Right lobe of liver (tissue), 6 donors: Measurements from ENCODE around the gene VAX1. TPM values are rescaled to one million over a fixed set of nuclear protein-coding genes. Genes with fewer than 3 reads are reported as not detected.

Source experiments
- ATAC-seq, 4 donors: fragments of 200-7000 bp; cut with Tn5 transposase; one replicate each; pipeline ENCODE4 v1.9.1; 2020; ENCODE audit warnings: mild to moderate bottlenecking in 4 of 4, moderate library complexity in 4 of 4
- DNase-seq, 3 donors: peaks; one replicate each; pipeline ENCODE4 v3.0.0-alpha.2; 2020
- H3K27ac ChIP-seq, 3 donors: fragments of 200-600 bp; one replicate each; pipeline ENCODE4 v1.8.0; 2022
- H3K27me3 ChIP-seq, 2 donors: fragments of 200-600 bp; one replicate each; pipeline ENCODE4 v1.8.0; 2022
- H3K36me3 ChIP-seq, 4 donors: fragments of 200-600 bp; sonication (generic) in 1 of 4; one replicate each; pipeline versions ENCODE4 v1.5.1 to v1.8.0; 2017 to 2022; ENCODE audit warnings: control low read depth in 1 of 4
- H3K4me1 ChIP-seq, 4 donors: fragments of 200-600 bp; sonication (generic) in 1 of 4; one replicate each; pipeline versions ENCODE4 v1.5.1 to v1.8.0; 2017 to 2022; ENCODE audit warnings: control low read depth in 1 of 4
- H3K4me3 ChIP-seq, 3 donors: fragments of 200-600 bp; one replicate each; pipeline ENCODE4 v1.8.0; 2022
- H3K9me3 ChIP-seq, 4 donors: fragments of 200-600 bp; sonication (generic) in 1 of 4; one replicate each; pipeline versions ENCODE4 v1.5.1 to v1.8.0; 2017 to 2022; ENCODE audit warnings: control low read depth in 1 of 4
- CTCF ChIP-seq, 4 donors: fragments of 200-600 bp in 3 of 4; fragments of 450-650 bp in 1 of 4; IDR thresholded peaks; one replicate each; pipeline versions ENCODE4 v1.5.1 to v1.8.0; 2016 to 2022; ENCODE audit warnings: antibody characterized with exemption in 4 of 4, mild to moderate bottlenecking in 2 of 4
- POLR2A ChIP-seq: fragments of 450-650 bp; IDR thresholded peaks from one replicate; pipeline ENCODE4 v1.6.1; 2017; ENCODE audit warnings: antibody characterized with exemption, mild to moderate bottlenecking
- WGBS: methylation state at CpG from one replicate; pipeline ENCODE4 v1.1.6; 2018; ENCODE audit warnings: low coverage, low lambda C conversion rate; ENCODE audit not compliant: insufficient coverage; ENCODE audit errors: missing lambda C conversion rate; 5-methylcytosine and 5-hydroxymethylcytosine counted together
- intact Hi-C, 2 donors: fragments of 100-400 bp; cut with DNase I; formaldehyde crosslinking; loops; one replicate each; pipeline versions ENCODE4 v1.11.2 to v1.14.1; 2022
- total RNA-seq, 6 experiments: library from RNA; depleted of rRNA in 2 of 6; stranded (reverse); fragments of >200 nt in 2 of 6; fragmentation: NEBNext Ultra II Directional in 3 of 6; extraction: Animal tissue kit (Norgen Biotek cat#: 25700) in 3 of 6; gene quantifications; one replicate each; pipeline versions ENCODE4 v1.1.0 to v1.2.4, GENCODE V29; 2016 to 2023
- donor health status: DM: no; HTN: yes; CAD: no.
- donor health status: DM: no; HTN: no; CAD: no.
- donor health status: DM: no; HTN: no; CAD: no.
- donor health status: DM: no; HTN: yes; CAD: no.
- donor health status: DM: no; HTN: yes; CAD: no.

Gene VAX1
- total RNA-seq, 6 experiments from 2014 or later, result not detected

GRCh38 chr10:117112220-117112619 is 25.9 kb downstream of the VAX1 start:
- H3K27ac ChIP-seq, result no peak overlapping the region
- H3K9me3 ChIP-seq, result no peaks in the 10 kb centered on the region
- no peaks in the 10 kb centered on the region for H3K4me1 ChIP-seq
- intact Hi-C loops, result no loop called here
- 44% methylated on average over 1 of the region's 1 CpG for WGBS
- H3K4me3 ChIP-seq, result no peak overlapping the region
- H3K36me3 ChIP-seq, result no peaks in the 10 kb centered on the region
- DNase-seq, result no peak
- ATAC-seq, result peak in 2 of 4 donors; percentile 37 to 48
- H3K27me3 ChIP-seq, result no peaks in the 10 kb centered on the region
- TF ChIP-seq CTCF (IDR thresholded peaks at IDR 0.05), result peak; percentile 22 to 41 (median 36)
- no peak for TF ChIP-seq POLR2A

GRCh38 chr10:117107238-117107637 is 30.8 kb downstream of the VAX1 start:
- TF ChIP-seq POLR2A (no peak), CTCF (IDR thresholded peaks at IDR 0.05) (no peak)
- no peak overlapping the region for H3K4me3 ChIP-seq
- no peaks in the 10 kb centered on the region for H3K4me1 ChIP-seq
- no peaks in the 10 kb centered on the region for H3K36me3 ChIP-seq
- 11% methylated on average over 4 of the region's 4 CpGs for WGBS
- ATAC-seq (no peak), DNase-seq (no peak)
- intact Hi-C loops, result no loop called here
- no peaks in the 10 kb centered on the region for H3K27me3 ChIP-seq
- H3K9me3 ChIP-seq, result no peaks in the 10 kb centered on the region
- H3K27ac ChIP-seq, result no peak overlapping the region

- H3K27ac ChIP-seq, result no peak overlapping the region
- H3K27me3 ChIP-seq, result no peaks in the 10 kb centered on the region
- intact Hi-C loops, result no loop called here
- H3K4me1 ChIP-seq, result no peaks in the 10 kb centered on the region
- no peak overlapping the region for H3K4me3 ChIP-seq
- DNase-seq (no peak), ATAC-seq (no peak)
- TF ChIP-seq POLR2A (no peak), CTCF (IDR thresholded peaks at IDR 0.05) (no peak)
- H3K36me3 ChIP-seq, result no peaks in the 10 kb centered on the region
- WGBS, result 72% methylated on average over 7 of the region's 9 CpGs
- no peaks in the 10 kb centered on the region for H3K9me3 ChIP-seq
Observed at GRCh38 chr10:117096599-117097201, 41.4 kb downstream of the VAX1 start.

- DNase-seq (no peak), ATAC-seq (no peak)
- Histone ChIP-seq H3K4me3 (no peak overlapping the region), H3K27ac (no peak overlapping the region), H3K9me3 (no peaks in the 10 kb centered on the region), H3K27me3 (no peaks in the 10 kb centered on the region), H3K4me1 (no peaks in the 10 kb centered on the region), H3K36me3 (no peaks in the 10 kb centered on the region)
- WGBS, result 76% methylated on average over 9 of the region's 9 CpGs
- intact Hi-C loops, result no loop called here
- TF ChIP-seq CTCF (IDR thresholded peaks at IDR 0.05) (no peak), POLR2A (no peak)
Observed at GRCh38 chr10:117094856-117095255, 43.2 kb downstream of the VAX1 start.

- no peak for DNase-seq
Observed at GRCh38 chr10:117092386-117092785, 45.7 kb downstream of the VAX1 start.

More at GRCh38 chr10:117092386-117092785, 45.7 kb downstream of the VAX1 start:
- no peaks in the 10 kb centered on the region for H3K36me3 ChIP-seq
- no peak overlapping the region for H3K27ac ChIP-seq
- no peak for TF ChIP-seq POLR2A
- no peak for TF ChIP-seq CTCF (IDR thresholded peaks at IDR 0.05)
- ATAC-seq, result no peak
- intact Hi-C loops, result no loop called here
- H3K4me1 ChIP-seq, result no peaks in the 10 kb centered on the region
- H3K4me3 ChIP-seq, result no peak overlapping the region
- 88% methylated on average over 6 of the region's 6 CpGs for WGBS
- H3K9me3 ChIP-seq, result no peaks in the 10 kb centered on the region
- no peaks in the 10 kb centered on the region for H3K27me3 ChIP-seq
